Tongue (tissue), 2 donors: ENCODE results near the gene ADAM8. TPM values are rescaled to one million over a fixed set of nuclear protein-coding genes. Genes with fewer than 3 reads are reported as not detected.
"Not testable (repeated sequence)": the region's sequence is repeated elsewhere in the genome, so short reads cannot be mapped to it uniquely, and the experiment has no call there.

Experiments used
- DNase-seq: peaks from one replicate; pipeline ENCODE4 v3.0.0-alpha.2; 2015
- total RNA-seq: library from RNA; depleted of rRNA; stranded (reverse); fragments of >200 nt; gene quantifications from one replicate; pipeline ENCODE4 v1.2.3, GENCODE V29; 2014

Gene ADAM8
- total RNA-seq, 1 donor from 2014 or later, result 6.7 TPM

GRCh38 chr10:133267829-133268228 is 8.8 kb downstream of the ADAM8 start:
- DNase-seq, result no peak

- DNase-seq, result no peak
Observed at GRCh38 chr10:133267293-133267692, 9.4 kb downstream of the ADAM8 start.

- no peak for DNase-seq
Observed at GRCh38 chr10:133266056-133266795, 10.4 kb downstream of the ADAM8 start.

- not testable (repeated sequence) for DNase-seq
Observed at GRCh38 chr10:133265052-133265451, 11.6 kb downstream of the ADAM8 start.

- no peak for DNase-seq
Observed at GRCh38 chr10:133264461-133264860, 12.2 kb downstream of the ADAM8 start.

GRCh38 chr10:133263674-133264073 is 13.0 kb downstream of the ADAM8 start:
- no peak for DNase-seq

- no peak for DNase-seq
Observed at GRCh38 chr10:133262696-133263095, 14.0 kb downstream of the ADAM8 start.

- DNase-seq, result peak; percentile 82
Observed at GRCh38 chr10:133261726-133262325, 14.8 kb downstream of the ADAM8 start.

- peak; percentile 55 for DNase-seq
Observed at GRCh38 chr10:133260895-133261725, 15.6 kb downstream of the ADAM8 start.

- no peak for DNase-seq
Observed at GRCh38 chr10:133259602-133259989, 17.1 kb downstream of the ADAM8 start.

GRCh38 chr10:133258818-133259601 is 17.7 kb downstream of the ADAM8 start:
- peak; percentile 53 for DNase-seq

- DNase-seq, result no peak
Observed at GRCh38 chr10:133258066-133258817, 18.4 kb downstream of the ADAM8 start.

- peak; percentile 47 for DNase-seq
Observed at GRCh38 chr10:133257489-133258065, 19.1 kb downstream of the ADAM8 start.

- no peak for DNase-seq
Observed at GRCh38 chr10:133255323-133255722, 21.3 kb downstream of the ADAM8 start.

- no peak for DNase-seq
Observed at GRCh38 chr10:133254421-133255120, 22.1 kb downstream of the ADAM8 start.

- DNase-seq, result no peak
Observed at GRCh38 chr10:133253361-133253955, 23.2 kb downstream of the ADAM8 start.

- no peak for DNase-seq
Observed at GRCh38 chr10:133252223-133252552, 24.5 kb downstream of the ADAM8 start.

GRCh38 chr10:133251388-133252222 is 25.1 kb downstream of the ADAM8 start:
- DNase-seq, result peak; percentile 29
